Activated CD8-positive, alpha-beta memory T cell treated with anti-CD3 and anti-CD28 coated beads, Interleukin-2, amount 50 U/mL, for 1 hour (primary cell): ENCODE data around the gene EYS.

Experiments
- DNase-seq: peaks from one replicate; pipeline ENCODE4 v3.0.0-alpha.2; 2020; ENCODE audit errors: extremely low read depth

EYS gene

DNA sequence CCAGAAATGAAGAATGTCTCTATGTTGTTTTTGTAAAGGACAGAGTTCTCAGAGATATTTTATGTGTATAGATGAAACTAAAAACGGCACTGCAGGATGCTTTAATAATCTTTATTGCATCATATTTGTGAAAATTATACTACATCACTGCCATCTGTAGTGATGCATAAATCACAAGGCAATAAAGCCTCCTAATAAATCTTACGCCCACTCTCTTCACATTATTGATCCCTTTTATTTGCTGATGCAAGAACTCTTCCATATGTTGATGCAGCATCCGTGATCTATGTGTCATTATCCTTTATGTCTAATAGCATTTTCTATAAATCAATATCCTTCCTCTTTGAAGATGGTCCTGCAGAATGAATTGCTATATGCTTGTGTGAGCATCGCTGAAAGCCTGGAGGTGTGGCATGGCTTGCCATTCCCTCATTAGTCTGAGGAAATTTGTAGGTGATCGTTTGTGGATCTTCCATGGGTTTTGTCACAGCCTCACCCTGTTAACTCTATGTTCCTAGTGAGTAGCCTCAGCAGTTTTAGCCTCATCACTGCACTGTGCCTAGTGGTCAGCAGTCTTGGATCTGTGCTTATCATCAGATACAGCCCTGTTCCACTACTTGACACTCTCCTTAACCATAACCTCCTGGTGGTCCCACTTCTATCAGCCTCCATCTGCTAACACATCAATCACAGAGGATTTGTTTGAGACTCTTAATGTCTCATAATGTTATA, 983.5 kb downstream of the EYS start:
- DNase-seq: no peak

GRCh38 chr6:64721865-64722264, 985.2 kb downstream of the EYS start:
- DNase-seq: no peak

- no peak for DNase-seq
Measured at GRCh38 chr6:64717281-64717680, 989.7 kb downstream of the EYS start.

- no peak for DNase-seq
Measured at GRCh38 chr6:64715624-64716023, 991.4 kb downstream of the EYS start.

GRCh38 chr6:64714073-64714472, 993.0 kb downstream of the EYS start:
- DNase-seq: no peak

- no peak for DNase-seq
Measured at GRCh38 chr6:64713175-64713574, 993.9 kb downstream of the EYS start.

- DNase-seq: no peak
Measured at GRCh38 chr6:64712606-64713005, 994.4 kb downstream of the EYS start.

DNA sequence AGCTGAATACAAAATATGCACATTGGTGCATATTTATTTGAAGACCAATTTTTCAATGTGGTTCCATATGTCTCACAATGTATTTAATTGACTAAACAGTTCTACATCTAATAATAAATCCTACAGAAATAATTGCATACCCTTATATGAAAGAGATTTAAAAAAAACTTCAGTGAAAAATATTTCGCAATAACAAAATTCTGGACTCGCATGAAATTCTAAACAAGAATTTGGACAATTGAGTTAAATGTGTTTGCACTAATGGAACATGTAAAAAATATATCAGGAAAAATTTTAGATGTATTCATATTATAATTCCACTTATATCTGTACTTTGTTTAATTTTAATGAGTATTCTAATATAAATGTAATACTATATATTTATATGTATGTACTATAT, 1003.1 kb downstream of the EYS start:
- no peak for DNase-seq

- DNase-seq: no peak
Measured at GRCh38 chr6:64696053-64696452, 1011.0 kb downstream of the EYS start.

GRCh38 chr6:64694356-64694755, 1012.7 kb downstream of the EYS start:
- no peak for DNase-seq

DNA sequence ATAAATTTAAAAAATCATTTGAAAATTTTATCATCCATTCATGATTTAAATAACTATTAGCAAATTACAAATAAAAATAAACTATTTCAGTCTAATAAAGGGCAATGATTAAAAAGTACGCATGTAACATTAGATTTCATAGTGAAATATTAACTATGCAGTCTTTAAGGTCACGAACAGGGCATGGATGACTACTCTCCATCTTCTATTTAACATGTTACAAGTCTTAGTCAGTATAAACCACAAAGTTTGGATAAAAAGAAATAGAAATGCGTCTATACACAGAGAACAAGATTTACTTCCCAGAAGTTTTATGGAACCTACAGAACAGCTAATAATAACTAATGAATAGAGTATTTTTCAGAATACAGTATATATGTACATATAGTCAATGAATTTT, 1016.0 kb downstream of the EYS start:
- DNase-seq: no peak

DNA sequence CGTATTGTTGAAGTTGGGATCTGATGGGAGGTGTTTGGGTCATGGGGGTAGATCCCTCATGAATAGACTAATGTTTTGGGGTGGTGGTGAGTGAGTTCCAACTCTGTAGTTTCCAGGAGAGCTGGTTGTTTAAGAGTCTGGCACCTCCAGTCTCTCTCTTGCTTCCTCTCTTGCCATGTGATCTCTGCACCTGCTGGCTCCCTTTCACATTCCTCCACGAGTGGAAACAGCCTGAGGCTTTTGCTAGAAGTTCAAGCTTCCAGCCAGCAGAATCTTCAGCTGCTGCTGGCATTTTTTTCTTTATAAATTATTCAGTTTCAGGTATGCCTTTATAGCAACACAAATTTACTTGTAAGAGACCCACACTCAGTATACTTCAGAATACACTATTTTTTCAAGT, 1021.6 kb downstream of the EYS start:
- DNase-seq: no peak

GRCh38 chr6:64683682-64684081, 1023.3 kb downstream of the EYS start:
- DNase-seq: no peak

- no peak for DNase-seq
Measured at GRCh38 chr6:64681416-64682160, 1025.4 kb downstream of the EYS start.

DNA sequence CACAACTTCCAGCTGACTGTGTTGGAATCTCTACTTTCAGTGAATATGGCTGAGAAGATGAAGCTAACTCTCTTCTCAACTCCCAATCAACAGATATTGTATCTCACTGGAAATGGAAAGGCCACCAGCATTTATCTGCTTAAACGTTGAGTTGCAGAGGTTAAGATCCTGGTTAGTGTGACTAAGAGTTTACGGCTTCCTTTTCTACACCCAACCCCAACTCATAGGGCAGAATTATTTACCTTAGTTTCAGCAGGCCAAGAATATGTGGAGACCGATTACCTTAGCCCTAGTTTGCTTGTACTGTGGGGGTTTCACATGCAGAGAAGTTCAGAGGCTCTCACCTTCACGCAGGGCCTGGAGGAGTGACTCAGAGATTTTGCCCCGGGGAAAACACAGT, 1026.6 kb downstream of the EYS start:
- no peak for DNase-seq

DNA sequence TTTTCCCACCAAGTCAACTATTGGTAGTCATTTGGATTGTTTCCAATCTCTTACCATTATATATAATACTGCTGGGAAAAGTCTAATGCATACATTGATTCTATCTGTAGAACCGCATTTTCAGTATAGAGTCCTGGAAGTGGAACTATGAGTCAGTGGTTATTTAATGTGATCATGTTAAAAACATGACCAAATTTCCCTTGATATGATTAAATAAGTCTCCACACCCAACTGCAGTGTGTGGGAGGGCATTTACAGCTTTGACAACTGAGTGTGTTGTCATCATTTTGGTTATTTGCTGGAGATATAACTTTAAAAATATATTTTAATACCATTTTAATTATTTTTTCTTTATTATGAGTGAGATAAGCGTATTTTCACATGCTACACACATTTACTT, 1027.6 kb downstream of the EYS start:
- DNase-seq: no peak

- no peak for DNase-seq
Measured at GRCh38 chr6:64672651-64673050, 1034.4 kb downstream of the EYS start.

- no peak for DNase-seq
Measured at GRCh38 chr6:64672131-64672530, 1034.9 kb downstream of the EYS start.

DNA sequence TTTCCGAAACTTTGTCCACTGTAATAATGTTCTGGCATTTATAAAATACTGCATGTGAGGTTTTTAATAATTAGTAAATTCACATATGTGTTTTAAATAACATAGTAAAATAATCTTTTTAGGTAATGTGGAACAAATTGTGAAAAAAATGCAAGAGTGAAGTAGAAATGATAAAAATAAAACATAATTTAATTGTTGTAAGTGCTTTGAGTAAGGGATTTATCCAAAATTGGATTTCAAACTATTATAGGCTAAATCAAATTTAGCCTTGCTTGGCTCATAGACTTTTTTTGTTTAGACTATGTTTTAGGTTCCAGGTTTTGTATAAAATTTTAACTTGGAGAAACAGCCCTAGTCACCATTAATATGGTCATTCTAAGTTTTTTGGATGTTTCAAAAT, 1041.9 kb downstream of the EYS start:
- no peak for DNase-seq

DNA sequence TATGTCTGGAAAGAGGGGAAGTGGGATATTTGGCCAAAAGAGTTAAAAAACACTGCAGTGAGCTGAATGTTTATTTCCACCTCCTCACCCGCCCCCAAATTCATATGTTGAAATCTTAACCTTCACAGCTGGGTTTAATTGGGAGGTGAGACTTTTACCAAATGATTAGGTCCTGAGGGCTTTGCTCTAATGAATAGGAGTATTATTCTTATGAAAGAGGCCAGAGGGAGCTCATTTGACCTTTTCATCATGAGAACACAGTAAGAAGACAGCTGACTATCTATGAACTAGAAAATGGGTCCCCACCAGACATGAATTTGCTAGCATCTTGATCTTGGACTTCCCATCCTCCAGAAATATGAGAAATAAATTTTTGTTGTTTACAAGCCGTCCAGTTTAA, 1042.5 kb downstream of the EYS start:
- no peak for DNase-seq

GRCh38 chr6:64644024-64644423, 1063.0 kb downstream of the EYS start:
- no peak for DNase-seq

- no peak for DNase-seq
Measured at GRCh38 chr6:64630901-64631300, 1076.1 kb downstream of the EYS start.

DNA sequence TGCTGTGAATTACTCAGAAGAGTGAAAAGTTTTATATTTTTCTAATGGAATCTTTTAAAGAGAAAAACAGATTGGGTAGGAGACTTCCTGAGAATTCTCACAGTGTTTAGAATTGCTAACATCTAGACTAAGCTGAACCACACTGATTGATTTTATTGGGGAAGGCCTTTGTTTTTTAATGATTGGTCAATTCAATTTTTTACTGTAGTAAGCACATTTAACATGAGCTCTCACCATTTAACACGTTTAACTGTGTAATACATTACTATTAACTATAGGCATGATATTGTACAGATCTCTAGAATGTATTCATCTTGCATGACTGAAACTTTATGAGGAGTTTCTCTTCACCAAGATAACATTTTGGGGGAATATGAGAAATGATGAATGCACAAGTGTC, 1084.1 kb downstream of the EYS start:
- no peak for DNase-seq

DNA sequence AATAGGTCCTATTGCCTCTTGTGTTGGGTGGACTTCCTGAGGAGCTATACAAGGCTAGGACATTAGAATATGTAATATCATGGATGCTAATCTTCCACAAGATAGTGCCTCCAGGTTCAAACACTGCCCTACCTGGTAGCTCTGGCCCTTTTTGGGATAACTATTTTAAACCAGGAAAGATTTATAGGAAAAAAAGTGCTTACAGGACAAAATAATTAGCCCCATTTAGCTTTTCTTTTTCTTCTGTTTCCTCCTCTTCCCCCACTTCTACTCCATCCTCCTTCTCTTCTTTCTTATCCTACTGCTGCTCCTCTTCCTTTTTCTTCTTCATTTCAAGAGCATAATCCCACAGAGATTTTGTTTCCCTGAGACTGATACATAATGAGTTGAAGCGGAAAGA, 1104.0 kb downstream of the EYS start:
- no peak for DNase-seq
